Right ventricle myocardium superior (tissue), 1 donor: Measurements from ENCODE around the gene S1PR2. TPM values are rescaled to one million over a fixed set of nuclear protein-coding genes. Genes with fewer than 3 reads are reported as not detected.

Experiments
- ATAC-seq: fragments of 200-7000 bp; cut with Tn5 transposase; one replicate; pipeline ENCODE4 v1.9.1; 2020; ENCODE audit warnings: mild to moderate bottlenecking; ENCODE audit not compliant: poor library complexity
- DNase-seq: peaks from one replicate; pipeline ENCODE4 v3.0.0-alpha.2; 2020
- intact Hi-C: fragments of 100-400 bp; cut with DNase I; formaldehyde crosslinking; loops from one replicate; pipeline ENCODE4 v1.11.2; 2022
- long read RNA-seq: library from polyadenylated mRNA; unstranded; transcript quantifications from one replicate; pipeline ENCODE4 v2.0.0, GENCODE V29; 2021
- total RNA-seq: library from RNA; stranded (reverse); fragmentation: NEBNext Ultra II Directional; extraction: Animal tissue kit (Norgen Biotek cat#: 25700); gene quantifications from one replicate; pipeline ENCODE4 v1.2.1, GENCODE V29; 2021
- donor health status: DM: no; HTN: yes; CAD: no; lungs with severe emphysema.

S1PR2 gene
- total RNA-seq, result 5.9 TPM
- long read RNA-seq, partial matches to known transcripts, result 0 of 4 reads
- long read RNA-seq, other reads (novel, unspliced or antisense), result 2 of 4 reads

DNA sequence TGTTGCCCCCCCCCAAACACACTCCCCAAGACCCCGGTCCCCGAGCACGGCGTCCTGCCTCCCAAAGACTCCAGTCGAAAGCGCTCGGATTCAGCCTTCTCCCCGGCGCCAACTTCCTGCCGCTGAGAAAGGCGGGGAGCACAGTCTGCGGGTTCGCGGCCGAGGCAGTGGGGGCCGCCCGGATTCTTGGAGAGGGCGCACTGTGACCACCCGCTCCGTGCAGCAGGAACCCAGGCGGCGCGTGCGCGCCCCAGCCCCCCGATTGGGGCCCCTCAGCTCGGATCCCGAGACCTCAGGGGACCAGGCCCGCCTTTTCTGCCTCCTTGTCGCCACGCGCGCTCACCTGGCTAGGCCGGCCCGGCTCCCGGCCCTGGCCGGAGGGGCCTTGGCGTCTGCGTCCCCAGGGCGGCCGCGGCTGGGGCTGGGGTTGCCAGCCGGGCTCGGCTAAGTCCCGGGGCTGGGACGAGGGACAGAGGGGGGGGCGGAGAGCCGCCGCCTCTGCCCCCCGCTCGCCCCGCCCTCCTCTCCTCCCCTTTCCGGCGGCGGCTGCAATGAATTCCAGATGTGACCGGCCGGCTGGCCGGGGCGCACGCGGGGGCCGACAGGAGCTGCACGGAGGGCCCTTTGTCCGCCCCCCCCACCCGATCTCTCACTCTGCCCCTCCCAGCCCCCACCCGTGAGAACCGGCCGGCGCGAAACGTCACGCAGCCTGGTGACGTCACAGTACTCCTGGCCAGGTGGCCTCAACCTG is at the start of gene S1PR2:
TSS of gene S1PR2 (minus strand) at position 471 of the 751 bp plus-strand sequence. CDS start 6,426 bp downstream, outside the sequence.
- intact Hi-C loops, result no loop called here
- DNase-seq (peak; percentile 89), ATAC-seq (peak; percentile 74)

GRCh38 chr19:10279737-10280442 is 48.8 kb upstream of the S1PR2 start:
- intact Hi-C loops, result no loop called here
- DNase-seq (no peak), ATAC-seq (no peak)

DNA sequence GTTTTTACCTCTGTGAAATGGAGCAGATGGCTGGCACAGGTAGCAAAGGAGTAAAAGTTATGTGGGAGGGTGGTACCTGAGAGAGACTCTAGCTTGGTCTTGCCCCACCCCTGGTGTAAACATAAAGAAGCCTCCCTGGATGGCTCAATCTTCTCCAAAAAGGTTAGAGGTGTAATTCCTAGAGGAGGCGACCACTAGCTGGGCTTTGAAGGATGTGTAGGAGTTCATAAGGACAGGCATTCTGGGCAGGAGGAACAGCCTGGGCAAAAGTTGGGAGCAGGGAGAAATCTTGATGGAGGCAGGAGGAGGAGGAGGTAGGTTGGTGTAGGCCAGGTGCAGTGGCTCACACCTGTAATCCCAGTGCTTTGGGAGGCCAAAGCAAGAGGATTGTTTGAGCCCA is 47.8 kb upstream of the S1PR2 start:
- DNase-seq, result no peak
- intact Hi-C loops, result no loop called here
- ATAC-seq, result no peak

GRCh38 chr19:10277795-10278589 is 46.9 kb upstream of the S1PR2 start:
- no peak for ATAC-seq
- intact Hi-C loops, result no loop called here
- no peak for DNase-seq

DNA sequence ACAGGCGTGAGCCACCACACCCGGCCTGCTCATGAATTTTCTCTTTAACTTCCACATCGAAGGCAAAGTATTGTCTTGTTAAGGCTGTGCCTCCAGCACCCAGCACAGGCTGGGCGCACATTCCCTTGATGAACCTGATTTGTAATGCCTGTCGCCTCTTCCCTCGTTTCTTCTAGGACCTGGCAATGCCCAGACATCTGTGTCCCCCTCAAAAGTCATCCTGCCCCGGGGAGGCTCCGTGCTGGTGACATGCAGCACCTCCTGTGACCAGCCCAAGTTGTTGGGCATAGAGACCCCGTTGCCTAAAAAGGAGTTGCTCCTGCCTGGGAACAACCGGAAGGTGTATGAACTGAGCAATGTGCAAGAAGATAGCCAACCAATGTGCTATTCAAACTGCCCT is 43.5 kb upstream of the S1PR2 start:
- intact Hi-C loops, result no loop called here
- ATAC-seq, result no peak

DNA sequence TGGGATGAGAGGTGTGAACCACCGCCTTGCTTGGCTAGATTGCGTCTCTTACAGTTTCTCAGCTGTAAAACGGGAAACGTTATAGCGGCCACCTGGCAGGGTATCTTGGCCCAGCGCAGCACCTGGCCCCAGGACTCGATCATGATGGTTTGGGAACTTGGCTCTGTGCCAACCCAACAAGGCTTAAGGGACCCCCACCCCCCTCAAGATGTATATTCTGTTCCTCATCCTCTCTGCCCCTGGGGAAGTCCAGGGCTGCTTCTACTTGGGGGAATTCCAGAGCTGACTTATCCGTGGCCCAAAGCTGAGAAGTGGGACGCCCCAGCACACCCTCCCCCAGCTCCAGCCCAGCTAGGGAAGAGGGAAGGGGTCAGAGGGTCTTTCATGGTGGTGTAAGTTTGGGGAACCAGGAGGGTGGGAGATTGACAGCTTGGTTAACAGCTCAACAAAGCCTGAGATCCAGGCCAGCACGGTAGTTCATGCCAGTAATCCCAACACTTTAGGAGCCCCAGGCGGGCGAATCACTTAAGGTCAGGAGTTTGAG is 40.5 kb upstream of the S1PR2 start:
- intact Hi-C loops, result no loop called here
- ATAC-seq, result no peak
- DNase-seq, result no peak

More for the DNA sequence above, 43.5 kb upstream of the S1PR2 start:
- DNase-seq, result no peak

DNA sequence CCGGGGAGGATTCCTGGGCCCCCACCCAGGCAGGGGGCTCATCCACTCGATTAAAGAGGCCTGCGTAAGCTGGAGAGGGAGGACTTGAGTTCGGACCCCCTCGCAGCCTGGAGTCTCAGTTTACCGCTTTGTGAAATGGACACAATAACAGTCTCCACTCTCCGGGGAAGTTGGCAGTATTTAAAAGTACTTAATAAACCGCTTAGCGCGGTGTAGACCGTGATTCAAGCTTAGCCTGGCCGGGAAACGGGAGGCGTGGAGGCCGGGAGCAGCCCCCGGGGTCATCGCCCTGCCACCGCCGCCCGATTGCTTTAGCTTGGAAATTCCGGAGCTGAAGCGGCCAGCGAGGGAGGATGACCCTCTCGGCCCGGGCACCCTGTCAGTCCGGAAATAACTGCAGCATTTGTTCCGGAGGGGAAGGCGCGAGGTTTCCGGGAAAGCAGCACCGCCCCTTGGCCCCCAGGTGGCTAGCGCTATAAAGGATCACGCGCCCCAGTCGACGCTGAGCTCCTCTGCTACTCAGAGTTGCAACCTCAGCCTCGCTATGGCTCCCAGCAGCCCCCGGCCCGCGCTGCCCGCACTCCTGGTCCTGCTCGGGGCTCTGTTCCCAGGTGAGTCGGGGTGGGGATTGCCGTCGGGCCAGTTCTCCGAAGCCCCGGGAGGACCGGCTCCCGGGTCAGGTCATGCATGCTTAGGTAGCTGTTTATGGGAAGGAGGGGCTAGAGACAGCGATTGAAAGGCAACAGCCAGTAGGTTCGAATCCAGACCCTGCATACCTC is 39.7 kb upstream of the S1PR2 start, which contains the start of gene ICAM1:
TSS of gene ICAM1 (plus strand) at position 505 of the 779 bp plus-strand sequence. CDS start at position 545, 40 bp downstream.
- peak; percentile 91 for DNase-seq
- ATAC-seq, result peak; percentile 74
- intact Hi-C loops, result no loop called here

- intact Hi-C loops, result no loop called here
- ATAC-seq (peak; percentile 73), DNase-seq (peak; percentile 89)
Observed at GRCh38 chr19:10270180-10270615, 39.1 kb upstream of the S1PR2 start.

DNA sequence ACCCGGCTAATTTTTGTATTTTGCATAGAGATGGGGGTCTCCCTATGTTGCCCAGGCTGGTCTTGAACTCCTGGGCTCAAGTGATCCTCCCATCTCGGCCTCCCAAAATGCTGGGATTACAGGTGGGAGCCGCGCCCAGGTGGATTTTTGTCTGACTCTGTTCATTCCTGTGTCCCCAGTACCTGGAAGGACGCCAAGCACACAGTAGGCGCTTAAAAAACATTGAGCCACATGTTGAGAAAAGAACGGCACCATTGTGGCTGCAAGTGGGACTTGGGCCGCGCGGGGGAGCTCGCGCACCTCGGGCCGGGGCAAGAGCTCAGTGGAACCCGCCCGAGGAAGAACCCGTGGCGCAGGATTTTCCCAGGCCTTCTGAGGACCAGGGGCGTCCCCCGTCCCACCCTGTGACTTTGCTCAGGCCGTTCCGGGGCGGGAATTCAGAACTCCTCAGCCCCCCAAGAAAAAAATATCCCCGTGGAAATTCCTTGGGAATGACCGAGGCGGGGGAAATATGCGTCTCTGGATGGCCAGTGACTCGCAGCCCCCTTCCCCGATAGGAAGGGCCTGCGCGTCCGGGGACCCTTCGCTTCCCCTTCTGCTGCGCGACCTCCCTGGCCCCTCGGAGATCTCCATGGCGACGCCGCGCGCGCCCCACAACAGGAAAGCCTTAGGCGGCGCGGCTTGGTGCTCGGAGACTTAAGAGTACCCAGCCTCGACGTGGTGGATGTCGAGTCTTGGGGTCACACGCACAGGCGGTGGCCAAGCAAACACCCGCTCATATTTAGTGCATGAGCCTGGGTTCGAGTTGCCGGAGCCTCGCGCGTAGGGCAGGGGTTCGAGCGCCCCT is 38.4 kb upstream of the S1PR2 start:
- DNase-seq, result peak; percentile 94
- peak; percentile 86 for ATAC-seq
- intact Hi-C loops, result loop anchor here (2.0 kb wide), 1 partner anchor 119 kb away; no protein-coding TSS in a partner anchor

GRCh38 chr19:10268071-10268470 is 36.9 kb upstream of the S1PR2 start:
- DNase-seq, result no peak
- no peak for ATAC-seq
- intact Hi-C loops, result loop anchor here (2.0 kb wide), 1 partner anchor 121 kb away; no protein-coding TSS in a partner anchor

DNA sequence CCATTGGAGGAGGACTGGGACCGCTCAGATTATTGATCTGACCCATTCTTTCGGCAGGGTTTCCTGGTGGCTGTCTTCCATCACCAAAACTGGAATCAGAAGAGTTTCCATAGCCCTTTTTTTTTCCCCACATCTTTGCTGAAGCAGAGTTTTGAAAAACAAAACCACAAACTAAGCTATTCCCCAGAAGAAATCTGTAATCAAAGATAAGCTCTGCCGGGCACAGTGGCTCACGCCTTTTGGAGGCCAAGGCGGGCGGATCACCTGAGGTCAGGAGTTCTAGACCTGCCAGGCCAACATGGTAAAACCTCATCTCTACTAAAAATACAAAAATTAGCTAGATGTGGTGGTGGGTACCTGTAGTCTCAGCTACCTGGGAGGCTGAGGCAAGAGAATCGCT is 35.6 kb upstream of the S1PR2 start:
- ATAC-seq (no peak), DNase-seq (no peak)
- intact Hi-C loops, result no loop called here

DNA sequence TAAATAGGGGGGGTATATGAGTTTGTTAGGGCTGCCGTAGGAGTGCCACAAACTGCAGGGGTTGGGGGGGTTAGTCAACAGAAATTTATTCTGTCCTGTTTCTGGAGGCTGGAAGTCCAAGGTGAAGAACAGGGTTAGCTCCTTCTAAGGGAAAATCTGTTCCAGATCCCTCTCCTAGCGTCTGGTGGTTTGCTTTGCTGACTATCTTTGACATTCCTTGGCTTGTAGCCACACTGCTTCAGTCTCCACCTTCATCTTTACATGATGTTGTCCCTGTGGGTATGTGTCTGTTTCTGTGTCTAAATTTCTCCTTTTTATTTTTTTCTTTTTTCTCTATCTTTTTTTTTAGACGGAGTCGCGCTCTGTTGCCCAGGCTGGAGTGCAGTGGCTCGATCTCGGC is 31.6 kb upstream of the S1PR2 start:
- intact Hi-C loops, result no loop called here
- no peak for DNase-seq
- ATAC-seq, result no peak

DNA sequence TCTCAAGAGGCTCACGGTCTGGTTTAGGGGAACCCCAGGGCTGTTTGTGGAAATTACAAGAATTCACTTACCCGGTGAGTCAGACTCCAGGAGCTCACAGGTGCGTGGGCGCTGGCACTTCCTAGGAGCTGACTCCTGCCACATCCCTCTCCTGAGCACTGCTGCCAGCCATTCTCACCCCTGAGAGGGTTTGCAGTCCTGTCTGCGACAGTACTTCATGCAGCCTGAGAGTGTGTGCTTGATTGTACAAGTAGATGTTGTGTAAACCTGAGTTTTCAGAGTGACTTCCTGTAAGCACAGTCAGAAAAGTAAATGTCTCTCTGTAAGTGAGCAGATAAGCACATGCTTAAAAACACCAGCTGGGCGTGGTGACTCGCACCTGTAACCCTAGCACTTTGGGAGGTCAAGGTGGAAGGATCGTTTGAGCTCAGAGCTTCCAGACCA is 29.0 kb upstream of the S1PR2 start:
- intact Hi-C loops, result no loop called here
- no peak for ATAC-seq
- no peak for DNase-seq

DNA sequence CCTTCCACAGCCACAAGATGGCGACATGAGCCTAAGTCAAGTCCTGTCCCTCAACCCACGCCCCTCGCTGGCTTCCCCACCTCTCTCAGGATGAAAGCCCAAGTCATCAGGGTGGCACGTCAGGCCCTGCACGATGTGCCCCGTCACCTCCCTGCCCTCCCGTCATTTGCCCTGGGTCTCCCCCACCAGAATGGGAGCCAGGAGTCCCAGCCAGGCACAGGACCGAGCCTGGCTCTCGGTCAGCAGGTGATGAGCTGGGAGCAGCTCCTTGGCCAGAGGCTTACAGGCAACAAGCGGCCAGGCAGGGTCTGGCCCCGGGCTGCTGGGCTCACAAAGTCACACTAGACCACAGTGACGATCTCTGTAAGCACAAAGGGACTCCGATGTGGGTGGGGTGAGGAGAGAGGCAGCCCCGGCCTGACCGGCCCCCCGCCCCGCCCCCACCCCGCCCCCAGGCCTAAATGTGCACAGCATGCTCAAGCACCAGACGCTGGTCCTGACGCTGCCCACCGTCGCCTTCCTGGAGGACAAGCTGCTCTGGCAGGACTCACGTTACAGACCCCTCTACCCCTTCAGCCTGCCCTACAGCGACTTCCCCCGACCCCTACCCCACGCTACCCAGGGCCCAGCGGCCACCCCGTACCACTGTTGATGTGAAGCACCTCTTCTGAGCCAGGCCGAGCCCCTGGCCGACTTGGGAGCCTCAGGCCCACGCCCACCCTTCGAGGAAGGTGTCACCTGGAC is 28.2 kb upstream of the S1PR2 start:
- peak; percentile 89 for DNase-seq
- ATAC-seq, result peak; percentile 65
- intact Hi-C loops, result loop anchor here (5.0 kb wide), 1 partner anchor 133 kb away; no protein-coding TSS in a partner anchor

DNA sequence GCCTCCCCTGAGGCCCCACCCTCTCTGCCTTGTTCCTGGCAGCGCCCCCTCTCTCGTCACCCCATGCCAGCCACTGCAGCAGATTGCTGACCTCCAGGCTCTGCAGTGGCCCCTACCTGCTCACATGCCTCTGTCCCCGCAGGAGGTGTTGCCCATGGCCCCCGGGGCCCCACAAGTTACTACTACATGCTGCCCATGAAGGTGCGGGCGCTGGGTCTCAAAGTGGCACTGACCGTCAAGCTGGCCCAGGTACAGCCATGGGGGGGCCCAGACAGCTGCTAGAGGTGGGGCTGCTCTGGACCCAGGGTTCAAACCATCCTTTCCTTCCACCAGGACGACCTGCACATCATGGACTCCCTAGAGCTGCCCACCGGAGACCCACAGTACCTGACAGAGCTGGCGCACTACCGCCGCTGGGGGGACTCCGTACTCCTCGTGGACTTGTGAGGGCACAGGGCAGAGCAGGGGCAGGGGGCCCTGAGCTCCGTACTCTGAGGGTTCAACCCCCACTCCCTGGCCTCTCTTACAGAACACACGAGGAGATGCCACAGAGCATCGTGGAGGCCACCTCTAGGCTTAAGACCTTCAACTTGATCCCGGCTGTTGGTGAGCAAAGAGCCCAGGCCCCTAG is 27.1 kb upstream of the S1PR2 start:
- DNase-seq, result no peak
- intact Hi-C loops, result loop anchor here (5.0 kb wide), 1 partner anchor 134 kb away; no protein-coding TSS in a partner anchor
- no peak for ATAC-seq
